IPS-18c (cell line): ENCODE results near the gene ASMTL.

Experiments used
- H3K4me3 ChIP-seq: 2 replicates; pipeline ENCODE4 v1.7.0; 2013; ENCODE audit warnings: low read depth, mild to moderate bottlenecking, low read length, moderate library complexity; ENCODE audit not compliant: insufficient read depth
- H3K9me3 ChIP-seq: one replicate; pipeline ENCODE4 v1.6.1; 2013; ENCODE audit warnings: mild to moderate bottlenecking, low read length, moderate library complexity; ENCODE audit not compliant: control insufficient read depth, insufficient read depth

ASMTL gene

DNA sequence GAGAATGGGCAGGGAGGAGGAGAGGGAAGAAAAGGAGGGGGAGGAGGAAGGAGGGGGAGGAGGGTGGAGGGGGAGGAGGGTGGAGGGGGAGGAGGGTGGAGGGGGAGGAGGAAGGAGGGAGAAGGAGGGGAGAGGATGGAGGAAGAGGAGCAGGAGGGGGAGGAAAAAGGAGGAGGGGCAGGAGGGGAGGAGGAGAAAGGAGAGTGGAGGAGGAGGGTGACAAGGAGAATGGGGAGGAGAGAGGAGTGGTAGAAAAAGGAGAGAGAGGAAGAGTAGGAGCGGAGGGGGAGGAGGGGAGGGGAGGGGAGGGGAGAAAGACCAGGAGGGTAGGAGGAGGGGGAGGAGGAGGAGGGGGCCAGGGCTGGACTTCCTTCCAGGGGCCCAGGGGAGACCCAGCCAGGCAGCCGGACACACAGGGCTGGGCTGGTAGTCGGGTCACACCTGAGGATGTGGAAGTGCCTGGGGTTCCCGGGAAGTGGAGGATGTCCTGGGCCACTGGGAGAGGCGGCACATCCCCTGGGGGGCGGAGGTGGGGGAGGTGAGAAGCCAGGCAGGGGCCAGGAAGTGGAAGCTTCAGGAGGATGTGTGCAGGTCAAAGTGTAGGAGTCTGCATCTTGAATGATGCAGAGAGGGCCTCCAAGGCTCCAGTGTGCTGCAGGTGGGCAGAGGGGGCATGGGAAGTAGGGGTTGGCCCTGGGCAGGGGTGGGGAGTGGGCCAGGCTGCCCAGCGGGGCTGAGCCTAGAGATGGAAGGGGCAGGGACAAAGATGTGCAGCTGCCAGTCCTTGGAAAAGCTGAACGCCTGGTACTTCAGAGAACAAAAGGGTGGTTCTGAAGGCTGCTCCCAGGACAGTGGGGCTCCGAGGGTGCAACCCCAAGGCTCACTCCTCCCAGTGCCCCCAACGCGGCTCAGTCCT, 97.3 kb downstream of the ASMTL start:
- Histone ChIP-seq H3K9me3 (no peaks in the 10 kb centered on the region), H3K4me3 (0 out of 2 replicates have a peak overlapping the region, but pooled peaks have one; percentile 0)

DNA sequence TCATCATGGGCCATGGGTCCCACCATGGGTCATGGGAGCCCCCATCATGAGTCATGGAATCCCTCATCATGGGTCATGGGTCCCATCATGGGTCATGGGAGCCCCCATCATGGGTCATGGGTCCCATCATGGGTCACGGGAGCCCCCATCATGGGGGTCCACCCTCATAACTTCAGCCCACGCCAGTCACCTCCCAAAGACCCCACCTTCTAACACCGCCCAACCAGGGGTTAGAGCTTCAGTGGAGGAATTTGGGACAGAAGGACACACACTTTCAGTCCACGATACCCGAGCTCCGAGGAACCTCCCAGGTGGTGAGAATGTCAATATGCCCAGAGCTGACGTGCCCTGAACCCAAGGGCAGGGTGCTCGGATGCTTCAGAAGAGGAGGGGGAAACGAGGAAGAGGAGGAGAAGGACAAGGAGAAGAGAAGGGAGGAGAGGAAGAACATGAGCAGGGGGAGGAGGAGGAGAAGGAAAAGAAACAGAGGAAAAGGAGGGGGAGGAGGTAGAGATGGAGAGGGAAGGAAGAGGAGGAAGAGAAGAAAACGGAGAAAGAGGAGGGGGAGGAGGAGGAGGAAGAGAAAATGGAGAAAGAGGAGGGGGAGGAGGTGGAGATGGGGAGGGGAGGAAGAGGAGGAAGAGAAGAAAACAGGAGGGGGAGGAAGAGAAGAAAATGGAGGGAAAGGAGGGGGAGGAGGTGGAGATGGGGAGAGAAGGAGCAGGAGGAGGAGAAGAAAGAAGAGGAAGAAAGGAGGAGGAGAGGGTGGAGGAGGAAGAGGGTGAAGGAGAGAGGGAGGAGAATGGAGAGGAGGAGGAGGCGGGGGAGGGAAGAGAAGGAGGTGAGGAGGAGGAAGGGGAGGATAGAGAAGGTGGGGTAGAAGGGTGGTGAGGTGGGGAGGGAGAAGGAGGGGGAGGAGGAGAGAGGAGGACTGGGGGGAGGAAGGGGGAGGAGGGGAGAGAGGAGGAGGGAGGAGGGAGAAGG, 98.4 kb downstream of the ASMTL start:
- Histone ChIP-seq H3K9me3 (no peaks in the 10 kb centered on the region), H3K4me3 (no peak overlapping the region)
